Pancreas (tissue), 10 donors: ENCODE results near the gene OBSCN. TPM values are rescaled to one million over a fixed set of nuclear protein-coding genes. Genes with fewer than 3 reads are reported as not detected.

Experiments
- ATAC-seq, 4 donors: fragments of 200-7000 bp; cut with Tn5 transposase; one replicate each; pipeline versions ENCODE4 v1.8.0 to v1.9.1; 2020; ENCODE audit warnings: mild to moderate bottlenecking in 4 of 4, moderate library complexity in 4 of 4
- DNase-seq, 6 donors: peaks; one replicate each; pipeline ENCODE4 v3.0.0-alpha.2; 2020
- FAIRE-seq: peaks from 2 replicates; lab custom pipeline; 2012; peaks lifted over from hg19 to GRCh38; lab: Jason Lieb, UNC
- H3K27ac ChIP-seq, 4 donors: fragments of 200-600 bp; sonication (generic); 1 replicate in 3 of 4; 2 replicates in 1 of 4; pipeline versions ENCODE4 v1.5.0 to v1.8.0; 2020
- H3K27me3 ChIP-seq, 4 donors: fragments of 200-600 bp; one replicate each; pipeline ENCODE4 v1.8.0; 2021
- H3K36me3 ChIP-seq, 3 donors: fragments of 200-600 bp; sonication (generic) in 1 of 3; one replicate each; pipeline versions ENCODE4 v1.5.0 to v1.8.0; 2020 to 2021
- H3K4me1 ChIP-seq, 3 donors: fragments of 200-600 bp; one replicate each; pipeline ENCODE4 v1.8.0; 2021
- H3K4me3 ChIP-seq, 4 donors: fragments of 200-600 bp; sonication (generic) in 2 of 4; one replicate each; pipeline versions ENCODE4 v1.5.0 to v1.8.0; 2020 to 2021
- H3K9me3 ChIP-seq, 4 donors: fragments of 200-600 bp; one replicate each; pipeline ENCODE4 v1.8.0; 2021
- CTCF ChIP-seq, 4 donors: fragments of 200-600 bp; sonication (generic) in 3 of 4; IDR thresholded peaks; one replicate each; pipeline versions ENCODE4 v1.5.0 to v1.8.0; 2021; ENCODE audit warnings: antibody characterized with exemption in 4 of 4
- WGBS, 2 donors: extraction: QIAGEN DNeasy Blood & Tissue Kit; methylation state at CpG; one replicate each; pipeline ENCODE4 v1.1.7; 2013; 5-methylcytosine and 5-hydroxymethylcytosine counted together
- intact Hi-C, 3 donors: fragments of 100-400 bp; cut with DNase I; formaldehyde crosslinking; loops; one replicate each; pipeline versions ENCODE4 v1.11.1 to v1.14.2; 2022
- microRNA-seq, 2 donors: library from miRNA; unstranded; fragments of <30 nt; microRNA quantifications; one replicate each; pipeline versions ENCODE4 to v1.1.0, GENCODE V29; 2019 to 2020
- polyA plus RNA-seq, 2 donors: library from polyadenylated mRNA; stranded (reverse); fragments of 200-250 nt; gene quantifications; one replicate each; pipeline ENCODE4 v1.2.3, GENCODE V29; 2013
- total RNA-seq, 6 donors: library from RNA; stranded (reverse); fragmentation: NEBNext Ultra II Directional in 4 of 6; extraction: Animal tissue kit (Norgen Biotek cat#: 25700) in 4 of 6; gene quantifications; one replicate each; pipeline versions ENCODE4 v1.2.1 to v1.2.4, GENCODE V29; 2021 to 2023
- donor health status: healthy with polysubstance abuse.
- donor health status: DM: no; HTN: no; CAD: no; lungs with moderate emphysema.
- donor health status: DM: no; HTN: no; CAD: no.
- donor health status: control.
- donor health status: control.
- donor health status: Bipolar disorder and iron deficiency.
- donor health status: DM: yes; HTN: yes; CAD: no.
- donor health status: DM: no; HTN: no; CAD: no.
- donor health status: DM: no; HTN: no; CAD: no.
- donor health status: DM: yes; HTN: yes; CAD: no.

OBSCN gene
- total and polyA plus RNA-seq, 8 donors: 7.9 to 61.4 (median 11.3) TPM

DNA sequence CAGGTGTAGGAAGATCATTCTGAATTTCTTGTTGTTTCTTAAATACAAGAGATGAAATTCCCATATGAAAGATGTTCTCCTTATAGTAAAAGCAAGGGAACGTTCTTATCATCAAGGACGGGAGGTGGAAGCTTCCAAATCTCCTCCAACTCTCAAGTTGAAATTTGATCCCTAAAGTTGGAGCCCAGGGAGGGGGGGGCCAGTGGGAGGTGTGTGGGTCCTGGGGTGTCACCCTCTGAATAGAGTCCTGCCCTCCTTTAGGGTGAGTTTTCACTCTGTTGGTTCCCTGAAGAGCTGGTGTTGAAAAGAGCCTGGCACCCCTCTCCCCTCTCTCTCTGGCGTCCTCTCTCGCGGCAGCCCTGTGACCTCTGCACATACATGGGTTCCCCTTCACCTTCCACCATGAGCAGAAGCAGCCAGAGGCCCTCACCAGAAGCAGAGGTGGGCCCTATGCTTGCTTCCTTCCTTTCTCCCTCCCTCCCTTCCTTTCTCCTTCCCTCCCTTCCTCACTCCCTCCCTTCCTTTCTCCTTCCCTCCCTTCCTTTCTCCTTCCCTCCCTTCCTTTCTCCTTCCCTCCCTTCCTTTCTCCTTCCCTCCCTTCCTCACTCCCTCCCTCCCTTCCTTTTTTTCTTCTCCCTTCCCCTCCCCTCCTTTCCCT lies 218.8 kb downstream of the OBSCN start:
- Histone ChIP-seq H3K27me3 (no peaks in the 10 kb centered on the region), H3K36me3 (no peaks in the 10 kb centered on the region), H3K9me3 (no peaks in the 10 kb centered on the region), H3K4me3 (no peak overlapping the region), H3K27ac (no peak overlapping the region), H3K4me1 (no peaks in the 10 kb centered on the region)
- no peak for TF ChIP-seq CTCF (IDR thresholded peaks at IDR 0.05)
- no peak for DNase-seq
- 47 to 67% methylated on average over 5 of the region's 5 CpGs for WGBS, 2 donors
- FAIRE-seq: no peak
- no peak for ATAC-seq
- intact Hi-C loops: no loop called here

DNA sequence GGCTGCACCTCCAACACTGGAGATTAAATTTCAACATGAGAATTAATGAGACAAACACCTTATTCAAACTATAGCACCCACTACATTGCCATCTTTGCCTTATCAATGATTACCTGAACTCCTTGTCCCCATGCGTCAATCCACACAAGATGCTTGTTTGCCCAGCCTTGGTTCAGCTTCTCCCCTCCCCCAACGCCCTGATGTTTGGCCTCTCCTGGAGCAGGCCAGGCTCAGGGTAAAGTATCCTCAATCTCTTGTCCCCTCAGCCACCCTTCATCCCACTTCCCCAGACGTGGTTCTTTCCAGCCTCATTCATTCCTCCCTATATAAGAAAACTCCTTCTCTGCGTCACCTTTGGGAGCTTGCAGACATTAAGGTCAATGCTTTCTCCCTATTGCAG lies 220.6 kb downstream of the OBSCN start:
- ATAC-seq: no peak
- WGBS, 2 donors: 48 to 57% methylated on average over 4 of the region's 4 CpGs

More for the DNA sequence above, 220.6 kb downstream of the OBSCN start:
- H3K27me3 ChIP-seq: no peaks in the 10 kb centered on the region
- DNase-seq (no peak), FAIRE-seq (no peak)
- intact Hi-C loops: no loop called here
- TF ChIP-seq CTCF (IDR thresholded peaks at IDR 0.05): no peak
- no peaks in the 10 kb centered on the region for H3K36me3 ChIP-seq
- H3K4me3 ChIP-seq: no peak overlapping the region
- H3K4me1 ChIP-seq: no peaks in the 10 kb centered on the region
- no peak overlapping the region for H3K27ac ChIP-seq
- H3K9me3 ChIP-seq: no peaks in the 10 kb centered on the region

Small RNAs within 50 kb of the gene (microRNA-seq; reads per million reads assigned to microRNA genes)
- gene MIR6742: 0 reads per million in 2 donors

Other genes with a start within 250 kb of the OBSCN start
- not detected for gene WNT3A, start 201.0 kb upstream of the OBSCN start, total RNA-seq
- under 1 TPM in 1 of 2 donors, not detected in 1; 0.08 TPM for gene WNT3A, start 201.0 kb upstream of the OBSCN start, polyA plus RNA-seq
- gene ARF1, start 125.3 kb upstream of the OBSCN start, total RNA-seq: 100 to 1,000 TPM; 160 to 251 (median 205) TPM
- 100 to 1,000 TPM; 167 to 234 TPM for gene ARF1, start 125.3 kb upstream of the OBSCN start, polyA plus RNA-seq
- gene C1orf35, start 104.7 kb upstream of the OBSCN start, total RNA-seq: 1 to 10 TPM; 6.3 to 9.3 (median 7.8) TPM
- gene C1orf35, start 104.7 kb upstream of the OBSCN start, polyA plus RNA-seq: 10 to 100 TPM; 18.9 to 33.2 TPM
- 10 to 100 TPM; 18.1 to 24.7 (median 23.9) TPM for gene MRPL55, start 98.7 kb upstream of the OBSCN start, total RNA-seq
- 100 to 1,000 TPM; 103 to 113 TPM for gene MRPL55, start 98.7 kb upstream of the OBSCN start, polyA plus RNA-seq
- gene GUK1, start 67.8 kb upstream of the OBSCN start, total RNA-seq: 100 to 1,000 TPM in 2 of 6 donors, 10 to 100 TPM in 4; 71.5 to 114 (median 98.6) TPM
- gene GUK1, start 67.8 kb upstream of the OBSCN start, polyA plus RNA-seq: 100 to 1,000 TPM; 317 TPM
- gene GJC2, start 58.1 kb upstream of the OBSCN start, total RNA-seq: under 1 TPM; 0.08 to 0.69 (median 0.34) TPM
- gene GJC2, start 58.1 kb upstream of the OBSCN start, polyA plus RNA-seq: under 1 TPM; 0.59 to 0.80 TPM
- 10 to 100 TPM in 1 of 6 donors, 1 to 10 TPM in 5; 6.1 to 14.4 (median 8.0) TPM for gene IBA57, start 42.2 kb upstream of the OBSCN start, total RNA-seq
- 1 to 10 TPM; 2.4 to 2.7 TPM for gene IBA57, start 42.2 kb upstream of the OBSCN start, polyA plus RNA-seq
- 10 to 100 TPM in 2 of 6 donors, 1 to 10 TPM in 4; 7.6 to 15.1 (median 9.2) TPM for gene TRIM11, start 198.8 kb downstream of the OBSCN start, total RNA-seq
- gene TRIM11, start 198.8 kb downstream of the OBSCN start, polyA plus RNA-seq: 10 to 100 TPM; 13.6 to 16.3 TPM
- 1 to 10 TPM in 1 of 6 donors, under 1 TPM in 4, not detected in 1; 0.14 to 2.4 (median 0.38) TPM for gene TRIM17, start 208.8 kb downstream of the OBSCN start, total RNA-seq
- gene TRIM17, start 208.8 kb downstream of the OBSCN start, polyA plus RNA-seq: under 1 TPM; 0.14 to 0.68 TPM